Lower leg skin (tissue), 4 donors: ENCODE measurements around the gene ALPI. TPM values are rescaled to one million over a fixed set of nuclear protein-coding genes. Genes with fewer than 3 reads are reported as not detected.

Source experiments
- DNase-seq, 2 donors: peaks; one replicate each; pipeline ENCODE4 v3.0.0-alpha.2; 2019; ENCODE audit warnings: low spot score in 2 of 2
- H3K4me3 ChIP-seq: fragments of 200-600 bp; sonication (generic); 2 replicates; pipeline ENCODE4 v1.5.1; 2017; ENCODE audit warnings: mild to moderate bottlenecking, low read depth; ENCODE audit not compliant: poor library complexity, severe bottlenecking
- CTCF ChIP-seq, 3 donors: fragments of 450-650 bp; IDR thresholded peaks; one replicate each; pipeline ENCODE4 v1.5.1; 2016; ENCODE audit warnings: antibody characterized with exemption in 3 of 3, mild to moderate bottlenecking in 3 of 3, moderate library complexity in 2 of 3
- POLR2A ChIP-seq, 2 donors: fragments of 450-650 bp; IDR thresholded peaks; one replicate each; pipeline ENCODE4 v1.6.1; 2016 to 2017; ENCODE audit warnings: antibody characterized with exemption in 2 of 2, mild to moderate bottlenecking in 1 of 2, moderate library complexity in 1 of 2
- WGBS, 2 donors: methylation state at CpG; one replicate each; pipeline ENCODE4 v1.1.5; 2018; 5-methylcytosine and 5-hydroxymethylcytosine counted together
- intact Hi-C: fragments of 100-400 bp; cut with DNase I; formaldehyde crosslinking; loops from one replicate; pipeline ENCODE4 v1.15.0; 2023; ENCODE audit warnings: low total_unique reads
- total RNA-seq, 4 donors: library from RNA; depleted of rRNA; stranded (reverse); fragments of >200 nt; gene quantifications; one replicate each; pipeline ENCODE4 v1.1.0, GENCODE V29; 2016

ALPI gene
- total RNA-seq, 4 donors from 2014 or later: not detected

- 64 to 67% methylated on average over 10 of the region's 10 CpGs for WGBS, 2 donors
- TF ChIP-seq POLR2A (IDR thresholded peaks at IDR 0.05) (no peak), CTCF (IDR thresholded peaks at IDR 0.05) (no peak)
- intact Hi-C loops: no loop called here
- no peak for DNase-seq
- no peak overlapping the region for H3K4me3 ChIP-seq
These were observed 49.9 kb downstream of the ALPI start for GRCh38 chr2:232505856-232506255.

DNA sequence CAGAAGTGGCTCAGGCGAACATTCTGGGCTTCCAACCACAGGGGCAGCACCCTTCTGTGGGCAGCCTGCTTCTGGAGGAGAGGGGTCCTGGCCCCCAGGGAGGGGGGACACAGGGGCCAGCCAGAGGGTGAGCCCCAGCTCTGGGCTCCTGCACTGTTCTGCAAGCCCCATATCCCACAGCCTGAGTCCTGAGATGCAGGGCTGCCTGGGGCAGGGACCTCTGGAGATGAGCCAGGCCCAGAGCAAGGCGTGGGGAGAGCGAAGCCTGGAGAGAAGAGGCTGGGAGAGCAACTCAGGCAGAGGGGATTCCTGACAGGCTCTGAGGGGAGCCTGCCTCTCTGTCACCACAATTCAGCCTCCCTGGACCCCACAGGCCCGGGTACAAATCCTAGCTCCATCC, 50.8 kb downstream of the ALPI start:
- WGBS, 2 donors: 55 to 64% methylated on average over 4 of the region's 4 CpGs
- no peak for DNase-seq
- TF ChIP-seq CTCF (IDR thresholded peaks at IDR 0.05): no peak
- no peak for TF ChIP-seq POLR2A (IDR thresholded peaks at IDR 0.05)
- no peak overlapping the region for H3K4me3 ChIP-seq
- intact Hi-C loops: no loop called here

GRCh38 chr2:232508251-232508650, 52.3 kb downstream of the ALPI start:
- no peak overlapping the region for H3K4me3 ChIP-seq
- no peak for DNase-seq
- 80 to 81% methylated on average over 7 of the region's 7 CpGs for WGBS, 2 donors
- intact Hi-C loops: no loop called here
- no peak for TF ChIP-seq POLR2A (IDR thresholded peaks at IDR 0.05)
- no peak for TF ChIP-seq CTCF (IDR thresholded peaks at IDR 0.05)

Other genes starting within 250 kb of the ALPI start
- gene ALPP, start 77.4 kb upstream of the ALPI start, total RNA-seq: not detected
- gene ALPG, start 49.3 kb upstream of the ALPI start, total RNA-seq: not detected
- gene ECEL1, start 31.7 kb downstream of the ALPI start, total RNA-seq: under 1 TPM in 2 of 4 donors, not detected in 2; 0.10 to 0.39 TPM
- gene PRSS56, start 64.2 kb downstream of the ALPI start, total RNA-seq: not detected
- not detected for gene CHRND, start 70.0 kb downstream of the ALPI start, total RNA-seq
- gene CHRNG, start 83.5 kb downstream of the ALPI start, total RNA-seq: not detected
- 1 to 10 TPM; 2.2 to 5.4 (median 5.1) TPM for gene TIGD1, start 94.4 kb downstream of the ALPI start, total RNA-seq
- gene EIF4E2, start 94.5 kb downstream of the ALPI start, total RNA-seq: 10 to 100 TPM; 29.2 to 44.7 (median 34.6) TPM
- 10 to 100 TPM in 2 of 4 donors, 1 to 10 TPM in 2; 6.7 to 22.1 (median 14.0) TPM for gene EFHD1, start 177.5 kb downstream of the ALPI start, total RNA-seq
- 10 to 100 TPM; 57.7 to 78.4 (median 72.5) TPM for gene GIGYF2, start 241.2 kb downstream of the ALPI start, total RNA-seq